Kidney epithelial cell (primary cell): ENCODE data around the gene CCDC178. TPM values are rescaled to one million over a fixed set of nuclear protein-coding genes. Genes with fewer than 3 reads are reported as not detected.

Experiments used
- DNase-seq: peaks from one replicate; pipeline ENCODE4 v3.0.0-alpha.2; 2010; ENCODE audit warnings: low read depth
- H3K27me3 ChIP-seq: 2 replicates; pipeline ENCODE4 v1.6.0; 2011; ENCODE audit warnings: low read length; ENCODE audit not compliant: control insufficient read depth, insufficient read depth
- H3K36me3 ChIP-seq: 2 replicates; pipeline ENCODE4 v1.5.1; 2011; ENCODE audit warnings: low read length; ENCODE audit not compliant: control insufficient read depth, insufficient read depth
- H3K4me3 ChIP-seq: 2 replicates; pipeline ENCODE4 v1.5.1; 2011; ENCODE audit warnings: low read depth, mild to moderate bottlenecking, control low read depth, low read length
- total RNA-seq: library from RNA; depleted of rRNA; stranded (reverse); fragments of >200 nt; gene quantifications from 2 replicates; pipeline ENCODE4 v1.2.3, GENCODE V29; 2015
- TF ChIP-seq, protein P1 (sequence below): IDR thresholded peaks from 2 replicates; pipeline ENCODE4 v1.5.1; 2011; ENCODE audit warnings: mild to moderate bottlenecking, moderate library complexity, low read length, control low read depth, inconsistent platforms; ENCODE audit not compliant: insufficient read depth, poor library complexity, severe bottlenecking

The CCDC178 gene
- total RNA-seq, 1 donor from 2014 or later, result 0.08 TPM

DNA sequence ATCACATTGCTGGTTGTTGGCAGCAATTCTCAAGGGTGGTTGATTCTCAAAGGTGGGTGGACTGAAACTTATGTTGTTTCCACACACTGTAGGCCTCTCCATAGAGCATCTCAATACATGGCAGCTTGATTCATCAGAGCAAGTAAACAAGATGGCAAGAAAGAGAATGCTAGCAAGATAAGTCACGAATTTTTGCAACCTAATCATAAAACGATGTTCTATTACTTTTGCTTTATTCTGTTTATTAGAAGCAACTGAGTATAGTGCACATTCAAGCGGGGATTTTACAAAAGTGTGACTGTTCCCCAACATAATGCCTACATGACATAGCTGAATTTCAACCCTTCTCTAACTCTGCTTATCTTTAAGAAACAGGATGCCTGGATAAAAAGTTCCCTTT, 136.2 kb downstream of the CCDC178 start:
- DNase-seq, result no peak
- Histone ChIP-seq H3K36me3 (no peaks in the 10 kb centered on the region), H3K4me3 (no peak overlapping the region), H3K27me3 (no peaks in the 10 kb centered on the region)
- TF ChIP-seq, protein P1, sequence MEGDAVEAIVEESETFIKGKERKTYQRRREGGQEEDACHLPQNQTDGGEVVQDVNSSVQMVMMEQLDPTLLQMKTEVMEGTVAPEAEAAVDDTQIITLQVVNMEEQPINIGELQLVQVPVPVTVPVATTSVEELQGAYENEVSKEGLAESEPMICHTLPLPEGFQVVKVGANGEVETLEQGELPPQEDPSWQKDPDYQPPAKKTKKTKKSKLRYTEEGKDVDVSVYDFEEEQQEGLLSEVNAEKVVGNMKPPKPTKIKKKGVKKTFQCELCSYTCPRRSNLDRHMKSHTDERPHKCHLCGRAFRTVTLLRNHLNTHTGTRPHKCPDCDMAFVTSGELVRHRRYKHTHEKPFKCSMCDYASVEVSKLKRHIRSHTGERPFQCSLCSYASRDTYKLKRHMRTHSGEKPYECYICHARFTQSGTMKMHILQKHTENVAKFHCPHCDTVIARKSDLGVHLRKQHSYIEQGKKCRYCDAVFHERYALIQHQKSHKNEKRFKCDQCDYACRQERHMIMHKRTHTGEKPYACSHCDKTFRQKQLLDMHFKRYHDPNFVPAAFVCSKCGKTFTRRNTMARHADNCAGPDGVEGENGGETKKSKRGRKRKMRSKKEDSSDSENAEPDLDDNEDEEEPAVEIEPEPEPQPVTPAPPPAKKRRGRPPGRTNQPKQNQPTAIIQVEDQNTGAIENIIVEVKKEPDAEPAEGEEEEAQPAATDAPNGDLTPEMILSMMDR, result no peak

DNA sequence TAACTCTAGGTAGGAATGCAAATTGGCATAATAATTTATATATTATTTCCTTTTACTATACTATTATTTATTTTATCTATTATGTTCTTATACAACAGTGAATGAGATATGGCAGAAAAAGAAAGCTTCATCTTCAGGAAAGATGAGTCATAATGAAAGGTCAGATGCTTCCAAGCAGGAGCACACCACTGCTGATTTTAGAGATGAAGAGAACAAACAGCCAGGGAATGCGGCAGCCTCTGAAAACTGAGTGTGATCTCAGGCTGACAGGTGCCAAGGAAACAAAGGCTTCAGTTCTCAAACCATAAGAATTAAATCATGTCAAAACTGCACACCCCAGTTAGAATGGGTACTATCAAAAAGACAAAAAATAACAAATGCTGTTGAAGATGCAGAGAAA, 149.0 kb downstream of the CCDC178 start:
- H3K27me3 ChIP-seq, result no peaks in the 10 kb centered on the region
- H3K4me3 ChIP-seq, result no peak overlapping the region
- DNase-seq, result no peak
- TF ChIP-seq, protein P1, result no peak
- H3K36me3 ChIP-seq, result no peaks in the 10 kb centered on the region

DNA sequence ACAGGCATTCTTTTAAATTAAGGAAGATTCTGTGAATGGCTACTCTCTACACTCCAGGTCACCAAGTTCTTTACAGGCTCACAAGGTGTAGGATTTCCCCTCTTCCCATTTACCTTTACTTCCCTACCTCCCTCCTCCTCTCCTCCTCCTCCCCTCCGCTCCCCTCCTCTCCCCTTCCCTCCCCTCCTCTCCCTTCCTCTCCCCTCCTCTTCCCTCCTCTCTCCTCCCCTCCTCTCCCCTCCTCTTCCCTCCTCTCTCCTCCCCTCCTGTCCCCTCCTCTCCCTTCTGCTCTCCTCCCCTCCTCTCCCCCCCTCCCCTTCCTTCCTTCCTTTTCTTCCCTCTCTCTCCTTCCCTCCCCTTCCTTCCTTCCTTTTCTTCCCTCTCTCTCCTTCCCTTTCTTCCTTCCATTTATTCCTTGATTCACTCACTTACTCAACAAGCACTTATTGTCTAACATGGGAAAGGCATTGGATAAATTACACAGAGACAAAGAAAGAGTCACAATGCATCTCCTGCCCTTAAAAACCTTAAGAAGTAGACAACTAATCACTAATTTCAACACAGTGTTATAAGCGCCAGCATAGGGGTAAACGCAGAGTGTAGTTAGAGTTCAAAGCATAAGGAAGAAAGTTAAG, 152.3 kb downstream of the CCDC178 start:
- no peak for DNase-seq
- Histone ChIP-seq H3K4me3 (no peak overlapping the region), H3K27me3 (no peaks in the 10 kb centered on the region), H3K36me3 (no peaks in the 10 kb centered on the region)
- TF ChIP-seq, protein P1, result no peak

DNA sequence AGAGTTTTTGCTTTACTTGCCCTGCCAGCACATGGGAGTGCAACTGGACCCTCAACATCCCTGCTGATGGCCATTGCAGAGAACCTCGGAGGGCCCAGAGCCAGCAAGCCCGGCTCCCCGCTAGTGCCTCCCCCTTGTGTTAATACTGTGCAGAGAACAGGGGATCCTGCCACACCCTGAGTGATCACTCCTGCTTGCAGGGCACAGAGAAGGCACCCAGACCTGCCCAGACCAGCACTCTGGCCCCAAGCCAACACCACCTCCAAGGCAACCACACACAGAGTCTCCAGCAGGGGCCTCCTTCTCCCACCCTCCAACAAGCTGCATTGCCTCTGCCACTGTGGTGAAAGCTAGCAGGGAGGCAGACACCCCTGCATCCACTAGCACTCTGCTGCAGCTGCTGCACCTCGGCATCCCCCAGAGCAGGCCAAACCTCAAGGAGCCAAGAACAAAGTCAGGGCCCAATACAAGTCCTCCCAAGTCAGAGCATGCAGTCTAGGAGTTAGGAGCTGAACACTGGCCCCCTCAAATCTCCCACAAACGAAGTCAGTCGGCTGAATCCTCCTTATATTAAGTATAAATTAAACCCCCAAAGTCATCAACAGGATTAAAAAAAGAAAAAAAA, 157.7 kb downstream of the CCDC178 start:
- Histone ChIP-seq H3K27me3 (no peaks in the 10 kb centered on the region), H3K36me3 (no peaks in the 10 kb centered on the region), H3K4me3 (no peak overlapping the region)
- TF ChIP-seq, protein P1, result no peak
- DNase-seq, result no peak

DNA sequence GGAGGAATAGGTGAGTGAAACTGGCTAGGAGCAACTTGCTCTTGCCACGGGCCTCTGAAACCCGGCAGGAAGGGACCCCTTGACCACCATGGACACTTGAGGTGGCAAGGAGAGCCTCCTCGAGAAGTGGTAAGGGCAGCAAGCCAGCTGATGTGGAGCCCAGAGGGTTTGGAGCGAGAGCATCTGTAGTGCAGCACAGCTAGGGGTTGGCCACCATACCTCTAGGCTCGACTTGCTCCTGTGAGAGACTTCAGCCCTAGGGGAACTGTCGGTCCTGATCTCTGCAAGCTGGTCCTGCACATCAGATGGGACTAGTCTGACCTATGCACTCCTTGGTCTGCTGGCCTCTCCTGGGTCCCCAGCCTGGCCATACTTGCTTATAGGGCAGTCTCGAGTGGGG, 158.4 kb downstream of the CCDC178 start:
- no peak overlapping the region for H3K4me3 ChIP-seq
- no peak for DNase-seq
- no peaks in the 10 kb centered on the region for H3K36me3 ChIP-seq
- TF ChIP-seq, protein P1, result no peak
- no peaks in the 10 kb centered on the region for H3K27me3 ChIP-seq

DNA sequence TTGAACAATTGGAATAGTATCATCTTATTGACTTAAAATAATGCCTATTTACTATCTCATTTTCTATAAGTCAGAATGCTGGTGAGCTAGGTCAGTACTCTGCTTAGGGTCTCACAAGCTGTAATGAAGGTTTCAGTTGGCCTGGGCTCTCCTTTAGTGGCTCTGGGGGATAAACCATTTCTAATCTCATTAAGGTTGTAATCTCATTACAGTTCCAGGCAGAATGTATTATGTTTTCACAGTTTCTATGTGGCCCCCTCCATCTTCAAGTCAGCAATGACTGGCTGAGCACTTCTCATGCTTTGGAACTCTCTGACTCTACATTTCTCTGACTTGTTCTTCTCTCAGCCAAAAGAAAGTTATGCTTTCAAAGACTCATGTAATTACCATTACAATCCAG, 163.1 kb downstream of the CCDC178 start:
- no peak for DNase-seq
- TF ChIP-seq, protein P1, result no peak
- Histone ChIP-seq H3K4me3 (no peak overlapping the region), H3K27me3 (no peaks in the 10 kb centered on the region), H3K36me3 (no peaks in the 10 kb centered on the region)
